OCI-LY1 (cell line): ENCODE data around the gene SLX4.

Source experiments
- H2AFZ ChIP-seq: fragments of 200-600 bp; sonication (generic), shearing (Covaris generic); 2 replicates; pipeline ENCODE4 v1.6.0; 2014; ENCODE audit warnings: antibody characterized with exemption, mild to moderate bottlenecking, low read length
- H3F3A ChIP-seq: fragments of 200-600 bp; sonication (generic), shearing (Covaris generic); 2 replicates; pipeline ENCODE4 v1.6.0; 2014; ENCODE audit warnings: mild to moderate bottlenecking, antibody characterized with exemption, low read length, moderate library complexity; ENCODE audit not compliant: insufficient read depth
- H3K27ac ChIP-seq: fragments of 200-600 bp; sonication (generic); 2 replicates; pipeline ENCODE4 v1.5.1; 2014; ENCODE audit warnings: low read length, mixed run types, mild to moderate bottlenecking, low read depth; ENCODE audit not compliant: poor library complexity, severe bottlenecking
- H3K27me3 ChIP-seq: fragments of 200-600 bp; sonication (generic); 2 replicates; pipeline ENCODE4 v1.6.0; 2014; ENCODE audit warnings: antibody characterized with exemption, mild to moderate bottlenecking, low read length, moderate library complexity; ENCODE audit not compliant: insufficient read depth
- H3K36me3 ChIP-seq: fragments of 200-600 bp; sonication (generic); 2 replicates; pipeline ENCODE4 v1.6.1; 2014; ENCODE audit warnings: mild to moderate bottlenecking, antibody characterized with exemption, low read length, moderate library complexity, mixed read lengths; ENCODE audit not compliant: insufficient read depth
- H3K4me1 ChIP-seq: fragments of 200-600 bp; sonication (generic); 2 replicates; pipeline ENCODE4 v1.5.1; 2014; ENCODE audit warnings: mild to moderate bottlenecking, low read length, moderate library complexity; ENCODE audit not compliant: insufficient read depth, severe bottlenecking
- H3K4me2 ChIP-seq: fragments of 200-600 bp; sonication (generic), shearing (Covaris generic); 2 replicates; pipeline ENCODE4 v1.6.1; 2014; ENCODE audit warnings: low read length
- H3K4me3 ChIP-seq: fragments of 200-600 bp; sonication (generic); 2 replicates; pipeline ENCODE4 v1.5.1; 2014; ENCODE audit warnings: low read length, low read depth, mild to moderate bottlenecking, mixed read lengths; ENCODE audit not compliant: poor library complexity, severe bottlenecking
- H3K79me2 ChIP-seq: fragments of 200-600 bp; shearing (Covaris generic); 2 replicates; pipeline ENCODE4 v1.6.1; 2016; ENCODE audit warnings: mixed run types, low read length, mixed read lengths; ENCODE audit not compliant: insufficient read depth
- H3K9ac ChIP-seq: fragments of 200-600 bp; sonication (generic), shearing (Covaris generic); 2 replicates; pipeline ENCODE4 v1.6.1; 2014; ENCODE audit warnings: mild to moderate bottlenecking, low read length, mixed read lengths
- H3K9me2 ChIP-seq: fragments of 200-600 bp; sonication (generic), shearing (Covaris generic); 2 replicates; pipeline ENCODE4 v1.6.1; 2014; ENCODE audit warnings: low read depth, mild to moderate bottlenecking, low read length, mixed read lengths
- H3K9me3 ChIP-seq: fragments of 200-600 bp; shearing (Covaris generic); 2 replicates; pipeline ENCODE4 v1.6.1; 2014; ENCODE audit warnings: low read length, mixed read lengths
- H4K20me1 ChIP-seq: fragments of 200-600 bp; sonication (generic), shearing (Covaris generic); 2 replicates; pipeline ENCODE4 v1.6.0; 2016; ENCODE audit warnings: mild to moderate bottlenecking, low read length; ENCODE audit not compliant: insufficient read depth
- CTCF ChIP-seq: fragments of 200-600 bp; sonication (generic), shearing (Covaris generic); IDR thresholded peaks from 2 replicates; pipeline ENCODE4 v1.5.1; 2017; ENCODE audit warnings: mild to moderate bottlenecking, antibody characterized with exemption, low read length, moderate library complexity, mixed read lengths
- EZH2 ChIP-seq: fragments of 200-600 bp; sonication (generic), shearing (Covaris generic); IDR thresholded peaks from 2 replicates; pipeline ENCODE4 v1.8.0; 2017; ENCODE audit warnings: borderline replicate concordance, mixed run types, mild to moderate bottlenecking, antibody characterized with exemption, low read length, moderate library complexity, mixed read lengths

The SLX4 gene

GRCh38 chr16:3575491-3575890, 35.9 kb downstream of the SLX4 start:
- Histone ChIP-seq H3K4me1 (peaks cover 56% of the 10 kb centered on the region), H2AFZ (no peak overlapping the region), H3K79me2 (0 out of 2 replicates have a peak, but pooled peaks cover 3% of the 10 kb centered on the region), H3K9me2 (no peaks in the 10 kb centered on the region), H3F3A (no peaks in the 10 kb centered on the region), H3K36me3 (peaks cover 7% of the 10 kb centered on the region; the same call in 1 of the 2 replicates), H3K27me3 (no peaks in the 10 kb centered on the region), H3K9ac (peak overlapping the region; percentile 75; the same call in 1 of the 2 replicates), H3K27ac (peak overlapping the region; percentile 88), H4K20me1 (no peaks in the 10 kb centered on the region), H3K4me3 (peak overlapping the region; percentile 69), H3K4me2 (peak overlapping the region; percentile 70), H3K9me3 (no peaks in the 10 kb centered on the region; the same call in 1 of the 2 replicates)
- TF ChIP-seq CTCF: no peak

DNA sequence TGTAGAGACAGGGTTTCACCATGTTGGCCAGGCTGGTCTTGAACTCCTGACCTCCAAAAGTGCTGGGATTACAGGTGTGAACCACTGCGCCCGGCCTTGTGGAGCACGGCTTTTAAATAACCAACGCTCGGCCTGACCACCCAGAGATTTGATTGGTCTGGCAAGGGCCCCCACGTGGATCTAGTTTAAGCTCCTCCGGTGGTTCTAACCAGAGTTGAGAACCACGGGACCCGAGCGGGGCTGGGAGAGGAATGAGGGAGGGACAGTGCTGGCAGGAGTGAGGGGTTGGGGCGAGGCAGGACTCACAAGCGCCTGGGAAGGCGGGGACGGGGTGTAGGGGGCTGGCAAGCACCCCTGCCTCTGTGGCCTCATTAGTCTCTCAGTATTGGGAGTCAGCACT, 37.2 kb downstream of the SLX4 start:
- no peak for TF ChIP-seq EZH2
- TF ChIP-seq CTCF: no peak
- H2AFZ ChIP-seq: no peak overlapping the region
- H4K20me1 ChIP-seq: no peaks in the 10 kb centered on the region
- H3K36me3 ChIP-seq: peaks cover 11% of the 10 kb centered on the region; the same call in 1 of the 2 replicates
- no peak overlapping the region for H3K27ac ChIP-seq
- no peaks in the 10 kb centered on the region for H3F3A ChIP-seq
- H3K4me1 ChIP-seq: peaks cover 43% of the 10 kb centered on the region
- H3K27me3 ChIP-seq: no peaks in the 10 kb centered on the region
- H3K9me3 ChIP-seq: no peaks in the 10 kb centered on the region; the same call in 1 of the 2 replicates
- H3K9me2 ChIP-seq: no peaks in the 10 kb centered on the region
- H3K9ac ChIP-seq: no peak overlapping the region
- no peak overlapping the region for H3K4me3 ChIP-seq
- H3K79me2 ChIP-seq: 0 out of 2 replicates have a peak, but pooled peaks cover 3% of the 10 kb centered on the region
- no peak overlapping the region for H3K4me2 ChIP-seq

DNA sequence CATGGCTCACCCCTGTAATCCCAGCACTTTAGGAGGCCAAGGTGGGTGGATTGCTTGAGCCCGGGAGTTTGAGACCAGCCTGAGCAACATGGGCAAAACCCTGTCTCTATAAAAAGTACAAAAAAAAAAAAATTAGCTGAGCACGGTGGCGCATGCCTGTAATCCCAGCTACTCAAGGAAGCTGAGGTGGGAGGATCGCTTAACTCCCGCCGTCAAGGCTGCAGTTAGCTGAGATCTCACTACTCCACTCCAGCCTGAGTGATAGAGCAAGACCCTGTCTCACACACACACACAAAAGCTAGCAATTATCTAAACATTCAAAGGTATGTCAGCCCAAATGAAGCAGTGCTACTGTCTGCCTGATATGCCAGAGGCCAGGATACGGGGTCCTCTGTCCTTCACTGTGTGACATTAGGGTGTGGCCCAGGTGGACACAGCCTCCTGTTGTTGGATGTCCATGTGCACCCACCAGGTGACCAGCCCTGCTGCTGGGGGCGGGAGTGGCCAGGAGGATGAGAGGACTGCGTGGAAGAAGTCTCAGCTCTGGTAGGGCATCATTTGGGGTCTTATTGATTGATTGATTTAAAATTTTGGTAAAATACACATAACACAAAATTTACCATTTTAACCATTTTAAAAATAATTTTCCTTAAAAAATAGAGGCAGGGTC, 38.1 kb downstream of the SLX4 start:
- Histone ChIP-seq H3K27me3 (no peaks in the 10 kb centered on the region), H4K20me1 (no peaks in the 10 kb centered on the region), H3K79me2 (0 out of 2 replicates have a peak, but pooled peaks cover 3% of the 10 kb centered on the region), H3K4me2 (no peak overlapping the region), H3K27ac (no peak overlapping the region), H3K36me3 (peaks cover 11% of the 10 kb centered on the region; the same call in 1 of the 2 replicates), H3K4me3 (no peak overlapping the region), H3F3A (no peaks in the 10 kb centered on the region), H3K9me3 (no peaks in the 10 kb centered on the region; the same call in 1 of the 2 replicates), H3K9me2 (no peaks in the 10 kb centered on the region), H2AFZ (no peak overlapping the region), H3K9ac (no peak overlapping the region), H3K4me1 (peaks cover 34% of the 10 kb centered on the region)
- TF ChIP-seq EZH2 (no peak), CTCF (no peak)
